ENCODE measurements around the gene CAMK1G. TPM values are rescaled to one million over a fixed set of nuclear protein-coding genes. Genes with fewer than 3 reads are reported as not detected.
A peak's percentile ranks its signal among the peaks of the same experiment; 100 is the strongest.

CAMK1G gene
- total and polyA plus RNA-seq, 2 donors (not counting 3 experiments of a cell fraction or from before 2014, with no cell fraction given), result not detected

GRCh38 chr1:209577346-209577745 lies 6.2 kb upstream of the CAMK1G start:
- FAIRE-seq (no peak), DNase-seq (ENCODE audit: low read depth, low spot score) (peak; percentile 18)
- Histone ChIP-seq H3K4me1 (ENCODE audit: control insufficient read depth, extremely low read depth, insufficient read depth, low read length) (peaks cover 8% of the 10 kb centered on the region), H3K4me3 (replicated peaks in 1 of 3; ENCODE audit: insufficient read depth in 1 of 3, low read depth in 1 of 3, low read length in 3 of 3) (no peak overlapping the region), H3K79me2 (ENCODE audit: control insufficient read depth, insufficient read depth, low read length) (no peaks in the 10 kb centered on the region), H3K27ac (ENCODE audit: insufficient read depth, low read depth, low read length) (no peak overlapping the region), H3K9me1 (replicated peaks; ENCODE audit: control insufficient read depth, extremely low read depth, insufficient read depth, low read length) (no peaks in the 10 kb centered on the region), H2AFZ (ENCODE audit: low read depth, low read length) (no peak overlapping the region), H3K36me3 (ENCODE audit: control insufficient read depth in 2 of 2, extremely low read depth in 1 of 2, insufficient read depth in 2 of 2, low read length in 2 of 2) (no peaks in the 10 kb centered on the region), H3K27me3 (ENCODE audit: control insufficient read depth in 2 of 2, insufficient read depth in 2 of 2, low read length in 2 of 2) (peaks cover 13 to 17% of the 10 kb centered on the region in 2 experiments), H4K20me1 (replicated peaks; ENCODE audit: control insufficient read depth, extremely low read depth, insufficient read depth, low read length) (no peaks in the 10 kb centered on the region), H3K4me2 (ENCODE audit: insufficient read depth, low read length) (no peak overlapping the region), H3K9ac (replicated peaks; ENCODE audit: extremely low read depth, insufficient read depth, low read length) (no peak overlapping the region), H3K9me3 (replicated peaks; ENCODE audit: control insufficient read depth, insufficient read depth, low read length) (no peaks in the 10 kb centered on the region)
- CTCF ChIA-PET, result interaction anchor here (0.7 to 5.2 kb wide), 17 partner anchors 8 to 246 kb away, joined by 3 to 119 read pairs (median 7); partner anchors contain the start of gene G0S2
- dilution Hi-C loops (cut with MboI; ENCODE audit: extremely low pct_ligation_motif_present, low sequenced_read_pairs), result loop anchor here (25.0 kb wide), 1 partner anchor 110 kb away; the partner anchor contains the start of gene G0S2
- intact Hi-C loops (cut with micrococcal nuclease), result no loop called here
- TF ChIP-seq POLR2A (IDR thresholded peaks at IDR 0.05; ENCODE audit: low read depth, low read length) (no peak), EZH2 (IDR thresholded peaks at IDR 0.05; ENCODE audit: borderline replicate concordance, low read depth, low read length, severe bottlenecking) (no peak), JUN (IDR thresholded peaks at IDR 0.05; ENCODE audit: borderline replicate concordance, insufficient read depth, insufficient read length, low read depth) (no peak), CTCF (IDR thresholded peaks at IDR 0.05; ENCODE audit: extremely low read depth in 1 of 2, insufficient read depth in 1 of 2, low read depth in 1 of 2, low read length in 2 of 2) (no peak), GATA2 (IDR thresholded peaks at IDR 0.05; ENCODE audit: insufficient read depth, insufficient read length, low read depth, low read length) (peak; percentile 62), FOS (IDR thresholded peaks at IDR 0.05; ENCODE audit: borderline replicate concordance, insufficient read depth, low read length) (peak; percentile 67), MYC (IDR thresholded peaks at IDR 0.05; ENCODE audit: low read depth, low read length) (no peak)
- POLR2A ChIA-PET, result no interaction called here
- no TSS peak for BruUV-seq (replicated peaks)

All from endothelial cell of umbilical vein (primary cell).